Duodenal mucosa (tissue), 2 donors: ENCODE measurements around the gene ELOVL2.
"Not testable (repeated sequence)": the region's sequence is repeated elsewhere in the genome, so short reads cannot be mapped to it uniquely, and the experiment has no call there.

Source experiments
- H3K27ac ChIP-seq: one replicate; pipeline ENCODE4 v1.7.0; 2013; ENCODE audit warnings: low read depth, low read length
- H3K27me3 ChIP-seq, 2 donors: one replicate each; pipeline ENCODE4 v1.7.0; 2013; ENCODE audit warnings: low read length in 2 of 2, control low read depth in 1 of 2; ENCODE audit not compliant: insufficient read depth in 2 of 2, control insufficient read depth in 1 of 2
- H3K36me3 ChIP-seq, 2 donors: one replicate each; pipeline ENCODE4 v1.7.0; 2013; ENCODE audit warnings: low read length in 2 of 2, control low read depth in 1 of 2; ENCODE audit not compliant: insufficient read depth in 2 of 2, control insufficient read depth in 1 of 2
- H3K4me1 ChIP-seq, 2 donors: one replicate each; pipeline ENCODE4 v1.7.0; 2013; ENCODE audit warnings: low read length in 2 of 2, control low read depth in 1 of 2; ENCODE audit not compliant: insufficient read depth in 2 of 2, control insufficient read depth in 1 of 2
- H3K4me3 ChIP-seq, 2 donors: one replicate each; pipeline ENCODE4 v1.7.0; 2013; ENCODE audit warnings: low read length in 2 of 2, low read depth in 1 of 2
- H3K9ac ChIP-seq, 2 donors: one replicate each; pipeline ENCODE4 v1.7.0; 2013; ENCODE audit warnings: low read length in 2 of 2, low read depth in 1 of 2
- H3K9me3 ChIP-seq, 2 donors: one replicate each; pipeline ENCODE4 v1.7.0; 2013; ENCODE audit warnings: low read length in 2 of 2, control low read depth in 1 of 2; ENCODE audit not compliant: control insufficient read depth in 1 of 2

Gene ELOVL2

DNA sequence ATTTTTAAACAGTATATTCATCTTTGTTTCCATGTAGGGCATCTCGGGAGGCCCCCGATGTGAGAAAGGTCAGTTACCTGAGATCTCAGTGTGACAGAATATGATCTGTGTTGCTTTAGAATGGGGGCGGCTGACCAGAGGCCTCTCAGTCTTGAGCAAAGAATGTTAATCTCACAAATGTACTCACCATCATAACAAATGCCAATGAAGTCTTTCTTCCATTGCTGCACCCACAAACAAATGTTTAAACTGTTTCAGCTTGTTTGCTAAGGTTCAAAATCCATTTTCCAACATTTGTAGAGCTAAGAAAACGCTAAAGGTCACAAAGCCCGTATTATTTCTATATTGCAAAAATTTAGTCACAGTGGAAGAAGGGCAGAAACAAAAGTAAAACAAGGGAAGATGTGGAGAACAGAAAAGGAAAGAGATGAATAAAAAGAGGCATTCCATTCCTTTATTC lies 31.8 kb downstream of the ELOVL2 start:
- Histone ChIP-seq H3K9ac (no peak overlapping the region), H3K27me3 (peaks cover 9 to 23% of the 10 kb centered on the region in 2 donors), H3K9me3 (no peaks in the 10 kb centered on the region), H3K4me1 (peaks cover 0 to 3% of the 10 kb centered on the region in 2 donors), H3K27ac (no peak overlapping the region), H3K4me3 (no peak overlapping the region), H3K36me3 (no peaks in the 10 kb centered on the region)

DNA sequence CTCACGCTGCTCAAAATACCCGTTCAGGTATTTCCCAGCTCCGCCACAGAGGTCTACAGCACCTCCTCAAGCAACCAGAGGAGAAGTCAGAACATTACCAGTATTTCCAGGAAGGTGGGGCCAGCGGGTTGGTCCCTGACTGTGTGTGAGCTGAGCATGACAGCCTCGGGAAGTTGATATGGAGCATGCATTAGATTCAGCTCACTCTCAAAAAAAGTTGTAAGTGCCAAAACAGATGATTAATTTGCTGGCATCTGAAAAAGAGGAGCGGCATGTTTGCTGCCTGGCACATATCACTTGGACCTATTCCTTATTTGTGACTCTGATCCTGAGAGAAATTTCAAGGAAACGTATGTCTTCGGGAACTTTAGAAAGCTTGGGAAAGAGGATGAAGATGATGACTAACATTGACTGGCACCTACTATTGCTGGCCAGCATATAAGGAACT lies 32.3 kb downstream of the ELOVL2 start:
- H3K9me3 ChIP-seq, result no peaks in the 10 kb centered on the region
- H3K36me3 ChIP-seq, result no peaks in the 10 kb centered on the region
- H3K4me1 ChIP-seq, result peaks cover 0 to 3% of the 10 kb centered on the region in 2 donors
- H3K27ac ChIP-seq, result no peak overlapping the region
- peaks cover 9 to 23% of the 10 kb centered on the region in 2 donors for H3K27me3 ChIP-seq
- H3K9ac ChIP-seq, result no peak overlapping the region
- no peak overlapping the region for H3K4me3 ChIP-seq

DNA sequence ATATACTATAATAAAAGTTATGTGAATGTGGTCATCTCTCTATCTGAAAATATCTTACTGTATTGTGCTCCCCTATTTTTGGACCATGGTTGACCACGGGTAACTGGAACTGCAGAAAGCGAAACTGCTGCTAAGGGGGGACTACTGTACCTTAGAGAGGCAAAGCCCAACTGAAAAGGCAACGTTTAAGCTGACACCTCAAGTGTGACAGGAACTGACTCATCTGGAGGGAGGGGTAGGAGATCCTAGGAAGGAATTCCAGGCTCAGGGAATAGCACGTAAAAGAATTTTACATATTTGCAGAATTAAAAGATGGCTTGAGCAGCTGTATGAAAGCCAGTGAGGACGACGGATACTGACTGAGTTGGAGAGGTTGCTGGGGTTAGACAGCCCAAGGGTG lies 34.8 kb downstream of the ELOVL2 start:
- Histone ChIP-seq H3K36me3 (no peaks in the 10 kb centered on the region), H3K27me3 (peaks cover 6 to 18% of the 10 kb centered on the region in 2 donors), H3K9ac (no peak overlapping the region), H3K9me3 (no peaks in the 10 kb centered on the region), H3K4me3 (no peak overlapping the region), H3K4me1 (peaks cover 0 to 3% of the 10 kb centered on the region in 2 donors), H3K27ac (no peak overlapping the region)

GRCh38 chr6:11008821-11009220 lies 35.3 kb downstream of the ELOVL2 start:
- H3K9me3 ChIP-seq, result no peaks in the 10 kb centered on the region
- no peak overlapping the region for H3K27ac ChIP-seq
- H3K27me3 ChIP-seq, result peaks cover 4 to 18% of the 10 kb centered on the region in 2 donors
- no peaks in the 10 kb centered on the region for H3K36me3 ChIP-seq
- peaks cover 0 to 3% of the 10 kb centered on the region in 2 donors for H3K4me1 ChIP-seq
- no peak overlapping the region for H3K9ac ChIP-seq
- no peak overlapping the region for H3K4me3 ChIP-seq

DNA sequence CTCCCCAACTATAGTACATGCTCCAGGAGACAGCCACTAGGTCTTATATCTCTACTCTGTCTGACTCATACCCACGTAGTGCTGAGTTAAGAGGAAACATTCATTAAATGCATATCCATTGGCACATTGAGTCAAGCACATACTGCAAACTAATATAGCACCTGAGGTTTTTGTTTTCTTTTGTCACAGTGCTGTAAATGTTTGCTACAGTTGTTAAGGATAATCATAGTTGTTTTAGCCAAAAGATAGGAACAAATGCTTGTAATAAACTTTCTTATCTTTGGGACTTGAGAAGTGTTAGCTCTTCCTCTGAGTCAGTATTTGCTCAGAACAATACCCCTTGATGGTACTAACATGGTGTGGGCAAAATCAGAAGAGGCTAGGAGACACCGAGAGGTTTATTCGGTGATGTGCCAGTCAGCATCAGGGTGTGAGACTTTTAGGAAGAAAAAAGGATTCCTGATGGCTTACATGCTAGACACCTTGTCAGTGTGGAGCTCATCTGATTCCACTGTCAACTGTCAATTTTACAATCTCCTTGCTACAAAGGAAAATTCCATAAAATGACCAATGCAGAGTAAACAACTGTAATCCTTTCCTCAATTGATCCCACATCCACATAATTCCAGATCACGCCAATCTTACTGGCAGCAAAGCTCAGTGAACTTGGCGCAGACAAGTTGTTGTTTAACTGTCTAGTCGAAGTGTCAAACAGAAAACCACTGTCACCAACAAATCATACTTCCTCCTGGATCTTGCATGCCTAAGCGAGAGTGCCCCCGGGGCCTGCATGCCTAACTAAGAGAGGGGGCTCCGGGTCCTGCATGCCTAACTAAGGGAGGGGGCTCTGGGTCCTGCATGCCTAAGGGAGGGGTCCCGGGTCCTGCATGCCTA lies 36.1 kb downstream of the ELOVL2 start:
- no peak overlapping the region for H3K4me3 ChIP-seq
- no peak overlapping the region for H3K27ac ChIP-seq
- H3K9ac ChIP-seq, result no peak overlapping the region
- H3K27me3 ChIP-seq, result peaks cover 0 to 12% of the 10 kb centered on the region in 2 donors
- H3K9me3 ChIP-seq, result no peaks in the 10 kb centered on the region
- no peaks in the 10 kb centered on the region for H3K36me3 ChIP-seq
- peaks cover 0 to 3% of the 10 kb centered on the region in 2 donors for H3K4me1 ChIP-seq

GRCh38 chr6:11006061-11006460 lies 38.0 kb downstream of the ELOVL2 start:
- Histone ChIP-seq H3K9ac (no peak overlapping the region), H3K27ac (no peak overlapping the region), H3K36me3 (no peaks in the 10 kb centered on the region), H3K4me3 (no peak overlapping the region), H3K4me1 (peaks cover 0 to 3% of the 10 kb centered on the region in 2 donors), H3K9me3 (no peaks in the 10 kb centered on the region), H3K27me3 (peaks cover 0 to 4% of the 10 kb centered on the region in 2 donors)

GRCh38 chr6:11003297-11003696 lies 40.8 kb downstream of the ELOVL2 start:
- H3K4me3 ChIP-seq, H3K27me3 ChIP-seq, H3K9me3 ChIP-seq, H3K9ac ChIP-seq, H3K4me1 ChIP-seq, H3K36me3 ChIP-seq, H3K27ac ChIP-seq: not testable (repeated sequence)

GRCh38 chr6:11002176-11002575 lies 41.9 kb downstream of the ELOVL2 start:
- Histone ChIP-seq H3K9ac (no peak overlapping the region), H3K36me3 (no peaks in the 10 kb centered on the region), H3K4me3 (no peak overlapping the region), H3K9me3 (no peaks in the 10 kb centered on the region), H3K4me1 (no peaks in the 10 kb centered on the region), H3K27ac (no peak overlapping the region), H3K27me3 (peaks cover 0 to 4% of the 10 kb centered on the region in 2 donors)

DNA sequence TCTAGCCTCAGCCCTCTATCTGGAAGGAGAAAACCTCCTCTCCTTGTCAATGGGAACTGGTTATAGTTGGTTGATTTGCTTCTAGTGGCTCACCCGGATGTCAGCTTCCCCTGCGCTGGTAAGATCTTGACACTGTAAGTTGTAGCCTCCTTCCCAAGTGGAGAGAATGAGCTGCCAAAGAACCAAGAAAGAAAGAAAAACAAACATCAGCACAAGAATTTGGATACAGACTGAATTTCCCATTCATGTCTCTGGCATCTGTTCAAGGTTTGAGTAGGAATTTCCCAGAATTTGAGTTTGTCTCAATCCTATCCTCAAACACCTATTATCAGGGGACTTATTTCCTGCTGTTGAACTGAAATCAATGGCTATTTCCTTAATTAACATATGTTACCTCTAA lies 44.1 kb downstream of the ELOVL2 start:
- H3K4me1 ChIP-seq, result no peaks in the 10 kb centered on the region
- H3K36me3 ChIP-seq, result no peaks in the 10 kb centered on the region
- no peaks in the 10 kb centered on the region for H3K27me3 ChIP-seq
- no peaks in the 10 kb centered on the region for H3K9me3 ChIP-seq
- H3K27ac ChIP-seq, result no peak overlapping the region
- H3K4me3 ChIP-seq, result no peak overlapping the region
- H3K9ac ChIP-seq, result no peak overlapping the region

- no peaks in the 10 kb centered on the region for H3K36me3 ChIP-seq
- H3K27me3 ChIP-seq, result peaks cover 0 to 3% of the 10 kb centered on the region in 2 donors
- H3K9me3 ChIP-seq, result no peaks in the 10 kb centered on the region
These were observed 48.9 kb downstream of the ELOVL2 start for GRCh38 chr6:10995114-10995707.

More at GRCh38 chr6:10995114-10995707, 48.9 kb downstream of the ELOVL2 start:
- Histone ChIP-seq H3K4me1 (no peaks in the 10 kb centered on the region), H3K9ac (no peak overlapping the region), H3K4me3 (no peak overlapping the region), H3K27ac (no peak overlapping the region)
